Measurements from ENCODE around the gene PCDHGA3.

Gene PCDHGA3

GRCh38 chr5:141330299-141331080 lies 13.1 kb upstream of the PCDHGA3 start, which contains the start of gene PCDHGA1:
PCDHGA1 (plus strand) TSS chr5:141330514.
- TF ChIP-seq RAD21 (IDR thresholded peaks at IDR 0.05; ENCODE audit: low read depth) = peak; percentile 46
- no peak for TF ChIP-seq ZBTB7A (IDR thresholded peaks at IDR 0.05; ENCODE audit: low read depth)
- TF ChIP-seq REST (IDR thresholded peaks at IDR 0.05; ENCODE audit: low read depth) = no peak

- TF ChIP-seq RAD21 (IDR thresholded peaks at IDR 0.05; ENCODE audit: low read depth) (peak; percentile 39), REST (IDR thresholded peaks at IDR 0.05; ENCODE audit: low read depth) (no peak)
Measured at GRCh38 chr5:141338538-141339306, 4.9 kb upstream of the PCDHGA3 start, which contains the start of gene PCDHGA2. PCDHGA2 (plus strand) TSS chr5:141338760.

DNA sequence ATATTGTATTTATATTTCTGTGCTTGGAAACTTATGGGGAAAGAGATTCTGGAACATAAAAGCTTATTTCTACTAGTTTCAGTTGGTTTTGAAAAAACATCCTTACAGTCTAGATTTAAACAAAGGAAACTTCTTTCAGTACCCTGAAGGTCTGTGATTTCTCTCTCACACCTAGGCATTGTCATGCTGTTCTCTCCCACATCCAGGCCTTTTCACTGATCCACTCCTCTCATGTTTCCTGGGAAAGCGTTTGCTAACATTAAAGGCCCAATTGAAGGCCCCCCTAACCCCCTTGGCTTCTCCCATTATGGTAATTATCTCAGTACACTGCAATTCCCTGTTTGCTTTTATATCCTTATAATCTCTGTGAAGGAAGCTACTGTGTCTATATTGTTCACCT lies 856 bp upstream of the PCDHGA3 start:
- TF ChIP-seq ZBTB7A (IDR thresholded peaks at IDR 0.05; ENCODE audit: low read depth) (no peak), FOXM1 (IDR thresholded peaks at IDR 0.05; ENCODE audit: borderline replicate concordance, low read depth) (no peak), MAX (IDR thresholded peaks at IDR 0.05) (no peak), RAD21 (IDR thresholded peaks at IDR 0.05; ENCODE audit: low read depth) (no peak), CEBPB (IDR thresholded peaks at IDR 0.05) (no peak), REST (IDR thresholded peaks at IDR 0.05; ENCODE audit: low read depth) (no peak), YY1 (IDR thresholded peaks at IDR 0.05; ENCODE audit: low read depth) (no peak), TCF12 (IDR thresholded peaks at IDR 0.05; ENCODE audit: low read depth) (no peak), NFIC (IDR thresholded peaks at IDR 0.05) (no peak), CREB1 (IDR thresholded peaks at IDR 0.05; ENCODE audit: low read depth) (no peak), EP300 (IDR thresholded peaks at IDR 0.05; ENCODE audit: borderline replicate concordance) (no peak)
- TF ChIP-seq, protein P1, sequence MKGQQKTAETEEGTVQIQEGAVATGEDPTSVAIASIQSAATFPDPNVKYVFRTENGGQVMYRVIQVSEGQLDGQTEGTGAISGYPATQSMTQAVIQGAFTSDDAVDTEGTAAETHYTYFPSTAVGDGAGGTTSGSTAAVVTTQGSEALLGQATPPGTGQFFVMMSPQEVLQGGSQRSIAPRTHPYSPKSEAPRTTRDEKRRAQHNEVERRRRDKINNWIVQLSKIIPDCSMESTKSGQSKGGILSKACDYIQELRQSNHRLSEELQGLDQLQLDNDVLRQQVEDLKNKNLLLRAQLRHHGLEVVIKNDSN (IDR thresholded peaks at IDR 0.05) = no peak

- TF ChIP-seq YY1 (IDR thresholded peaks at IDR 0.05; ENCODE audit: low read depth) = no peak
- TF ChIP-seq REST (IDR thresholded peaks at IDR 0.05; ENCODE audit: low read depth) = no peak
- no peak for TF ChIP-seq MAX (IDR thresholded peaks at IDR 0.05)
- TF ChIP-seq RAD21 (IDR thresholded peaks at IDR 0.05; ENCODE audit: low read depth) = no peak
- TF ChIP-seq, protein P1 (IDR thresholded peaks at IDR 0.05) = no peak
- TF ChIP-seq EGR1 (IDR thresholded peaks at IDR 0.05) = no peak
- TF ChIP-seq EP300 (IDR thresholded peaks at IDR 0.05; ENCODE audit: borderline replicate concordance) = no peak
- TF ChIP-seq NFIC (IDR thresholded peaks at IDR 0.05) = no peak
- TF ChIP-seq TCF12 (IDR thresholded peaks at IDR 0.05; ENCODE audit: low read depth) = no peak
- no peak for TF ChIP-seq FOXM1 (IDR thresholded peaks at IDR 0.05; ENCODE audit: borderline replicate concordance, low read depth)
- no peak for TF ChIP-seq CREB1 (IDR thresholded peaks at IDR 0.05; ENCODE audit: low read depth)
- TF ChIP-seq CEBPB (IDR thresholded peaks at IDR 0.05) = no peak
- no peak for TF ChIP-seq ZBTB7A (IDR thresholded peaks at IDR 0.05; ENCODE audit: low read depth)
- TF ChIP-seq TEAD4 (IDR thresholded peaks at IDR 0.05) = no peak
- TF ChIP-seq TAF1 (IDR thresholded peaks at IDR 0.05; ENCODE audit: low read depth) = no peak
Measured at GRCh38 chr5:141343953-141344463, 379 bp downstream of the PCDHGA3 start.
